Subcutaneous adipose tissue (tissue), 4 donors: ENCODE measurements around the gene ADAM12. TPM values are rescaled to one million over a fixed set of nuclear protein-coding genes. Genes with fewer than 3 reads are reported as not detected.

ENCODE experiments used
- CTCF ChIP-seq: fragments of 450-650 bp; IDR thresholded peaks from one replicate; pipeline ENCODE4 v1.5.1; 2016; ENCODE audit warnings: low read depth, mild to moderate bottlenecking, control low read depth, antibody characterized with exemption, moderate library complexity
- total RNA-seq, 4 donors: library from RNA; depleted of rRNA; stranded (reverse); fragments of >200 nt; gene quantifications; one replicate each; pipeline ENCODE4 v1.1.0, GENCODE V29; 2016

Gene ADAM12
- total RNA-seq, 4 donors from 2014 or later, result 11.5 to 20.4 (median 14.5) TPM

DNA sequence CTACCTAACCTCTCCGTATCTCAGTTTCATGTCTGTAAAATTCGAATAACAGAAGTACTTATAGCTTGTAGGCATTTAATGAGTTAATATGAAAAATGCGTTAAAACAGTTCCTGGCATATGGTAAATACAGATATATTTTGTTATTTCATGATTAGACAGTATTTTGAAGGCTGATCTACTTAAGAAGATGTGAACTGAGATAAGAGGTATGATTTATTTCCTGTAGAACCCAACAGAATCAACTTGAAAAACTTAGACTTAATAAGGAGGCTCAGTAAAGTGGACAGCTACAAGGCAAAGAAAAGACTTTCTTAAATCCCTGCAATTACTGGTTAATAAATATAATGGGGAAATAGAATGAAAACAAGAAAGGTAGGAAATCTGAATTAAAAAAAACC is 388.6 kb downstream of the ADAM12 start:
- TF ChIP-seq CTCF, result no peak

GRCh38 chr10:125997586-125997985 is 390.7 kb downstream of the ADAM12 start:
- no peak for TF ChIP-seq CTCF

- no peak for TF ChIP-seq CTCF
These were observed 392.5 kb downstream of the ADAM12 start for GRCh38 chr10:125995726-125996304.

- TF ChIP-seq CTCF, result no peak
These were observed 393.7 kb downstream of the ADAM12 start for GRCh38 chr10:125994601-125995000.

DNA sequence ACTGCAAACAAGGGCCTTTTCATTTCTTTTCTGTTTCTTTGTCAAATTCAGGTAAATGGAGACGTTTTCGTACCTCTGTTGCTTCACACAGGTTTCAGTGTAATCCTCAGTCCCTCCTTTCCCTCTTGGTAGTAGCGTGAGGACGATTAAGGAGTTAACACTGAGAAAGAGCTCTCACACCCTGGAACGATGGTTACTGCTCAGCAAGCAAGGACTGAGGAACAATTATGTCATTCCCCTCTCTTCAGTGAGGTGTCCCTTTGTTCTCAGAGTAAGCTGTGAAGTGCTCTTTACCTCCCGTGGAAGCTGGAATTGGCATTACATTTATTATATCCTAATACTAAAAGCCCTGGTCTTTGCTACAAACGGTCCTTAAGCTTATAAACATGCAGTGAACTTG is 396.0 kb downstream of the ADAM12 start:
- no peak for TF ChIP-seq CTCF

- TF ChIP-seq CTCF, result no peak
These were observed 396.9 kb downstream of the ADAM12 start for GRCh38 chr10:125991392-125991791.

DNA sequence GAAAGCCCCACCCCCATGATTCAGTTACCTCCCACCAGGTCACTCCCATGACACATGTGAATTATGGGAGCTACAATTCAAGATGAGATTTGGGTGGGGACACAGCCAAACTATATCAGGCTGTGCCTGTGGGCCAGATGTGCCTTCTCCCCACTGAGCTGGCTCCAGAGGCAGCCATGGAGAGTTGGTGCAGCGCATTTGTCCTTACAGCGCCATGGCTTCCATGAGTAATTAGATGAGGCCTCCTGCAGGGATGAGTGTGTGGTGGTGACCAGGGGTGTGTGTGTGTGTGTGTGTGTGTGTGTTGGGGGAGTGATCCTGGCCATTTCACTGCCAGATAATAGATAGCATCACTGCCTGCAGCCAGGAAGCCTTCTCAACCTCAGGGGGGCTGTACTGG is 397.3 kb downstream of the ADAM12 start:
- no peak for TF ChIP-seq CTCF
